Measurements from ENCODE around the gene RNF213. TPM values are rescaled to one million over a fixed set of nuclear protein-coding genes. Genes with fewer than 3 reads are reported as not detected.

RNF213 gene
- polyA plus RNA-seq, 1 of the 3 experiments (the other 2 are of a cell fraction) = 57.5 TPM

- Histone ChIP-seq H3K27me3 (ENCODE audit: insufficient read depth) (no peaks in the 10 kb centered on the region), H3K36me3 (replicated peaks in 1 of 2; ENCODE audit: control insufficient read depth in 1 of 2, insufficient read depth in 2 of 2, low read length in 1 of 2) (peaks cover 62 to 68% of the 10 kb centered on the region in 2 experiments), H3K4me1 (ENCODE audit: control insufficient read depth in 1 of 2, insufficient read depth in 2 of 2, low read depth in 1 of 2, low read length in 1 of 2) (no peaks in the 10 kb centered on the region), H2AFZ (ENCODE audit: low read depth) (no peak overlapping the region), H3K79me2 (ENCODE audit: insufficient read depth) (no peaks in the 10 kb centered on the region), H3K9me2 (no peaks in the 10 kb centered on the region), H3K4me2 (no peak overlapping the region), H3K4me3 (ENCODE audit: low read depth in 2 of 2, low read length in 1 of 2) (no peak overlapping the region), H3K9ac (no peak overlapping the region), H3K9me3 (no peaks in the 10 kb centered on the region), H3K27ac (ENCODE audit: low read depth in 2 of 2, low read length in 1 of 2) (no peak overlapping the region), H4K20me1 (ENCODE audit: insufficient read depth) (no peaks in the 10 kb centered on the region), H3F3A (replicated peaks; ENCODE audit: insufficient read depth) (no peaks in the 10 kb centered on the region)
- 97% methylated on average over 8 of the region's 8 CpGs for WGBS (ENCODE audit: low lambda C conversion rate)
- POLR2A ChIA-PET = no interaction called here
- CTCF ChIA-PET = interaction anchor here (0.9 kb wide), 1 partner anchor 22 kb away, joined by 3 read pairs; no protein-coding TSS in a partner anchor
- no peak for DNase-seq
- TF ChIP-seq MEF2A (IDR thresholded peaks at IDR 0.05; ENCODE audit: borderline replicate concordance, low read depth) (no peak), CHD2 (IDR thresholded peaks at IDR 0.05; ENCODE audit: low read length, partially characterized antibody) (no peak), ZBTB33 (IDR thresholded peaks at IDR 0.05; ENCODE audit: borderline replicate concordance, low read depth) (no peak), GABPA (IDR thresholded peaks at IDR 0.05; ENCODE audit: low read depth) (no peak), EP300 (IDR thresholded peaks at IDR 0.05; ENCODE audit: borderline replicate concordance in 1 of 2, low read depth in 1 of 2, low read length in 1 of 2) (no peak), FOSL2 (IDR thresholded peaks at IDR 0.05; ENCODE audit: borderline replicate concordance, low read depth) (no peak), YY1 (IDR thresholded peaks at IDR 0.05; ENCODE audit: low read depth) (no peak)
These were observed 78.5 kb downstream of the RNF213 start for GRCh38 chr17:80339118-80339517.

DNA sequence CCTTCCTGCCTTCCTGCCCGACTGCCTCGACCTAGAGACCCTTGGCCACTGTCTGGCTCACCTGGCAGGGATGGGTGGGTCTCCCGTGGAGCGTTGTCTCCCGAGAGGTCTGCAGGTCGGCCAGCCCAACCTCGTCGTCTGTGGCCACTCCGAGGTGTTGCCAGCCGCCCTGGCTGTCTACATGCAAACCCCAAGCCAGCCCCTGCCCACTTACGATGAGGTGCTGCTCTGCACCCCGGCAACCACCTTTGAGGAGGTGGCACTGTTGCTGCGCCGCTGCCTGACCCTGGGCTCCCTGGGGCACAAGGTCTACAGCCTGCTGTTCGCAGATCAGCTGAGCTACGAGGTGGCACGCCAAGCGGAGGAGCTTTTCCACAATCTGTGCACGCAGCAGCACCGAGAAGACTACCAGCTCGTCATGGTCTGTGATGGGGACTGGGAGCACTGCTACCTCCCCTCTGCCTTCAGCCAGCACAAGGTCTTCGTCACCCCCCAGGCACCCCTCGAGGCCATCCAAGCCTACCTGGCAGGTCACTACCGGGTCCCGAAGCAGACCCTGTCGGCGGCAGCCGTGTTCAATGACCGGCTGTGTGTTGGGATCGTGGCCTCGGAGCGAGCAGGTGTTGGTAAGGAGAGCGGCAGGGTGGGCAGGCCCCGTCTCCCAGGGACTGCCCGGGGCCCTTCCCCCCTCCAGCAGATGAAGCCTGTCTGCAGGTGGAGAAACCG, 79.2 kb downstream of the RNF213 start:
- TF ChIP-seq REST (IDR thresholded peaks at IDR 0.05; ENCODE audit: low read depth, low read length) (no peak), RFX5 (IDR thresholded peaks at IDR 0.05; ENCODE audit: low read length) (no peak), MAX (IDR thresholded peaks at IDR 0.05; ENCODE audit: low read depth) (no peak), EP300 (IDR thresholded peaks at IDR 0.05; ENCODE audit: borderline replicate concordance in 1 of 2, low read depth in 1 of 2, low read length in 1 of 2) (no peak), MEF2A (IDR thresholded peaks at IDR 0.05; ENCODE audit: borderline replicate concordance, low read depth) (no peak), CHD2 (IDR thresholded peaks at IDR 0.05; ENCODE audit: low read length, partially characterized antibody) (no peak), YY1 (IDR thresholded peaks at IDR 0.05; ENCODE audit: low read depth) (no peak)
- CTCF ChIA-PET = interaction anchor here (0.9 kb wide), 1 partner anchor 21 kb away, joined by 3 read pairs; no protein-coding TSS in a partner anchor
- POLR2A ChIA-PET = no interaction called here

More for the DNA sequence above, 79.2 kb downstream of the RNF213 start:
- Histone ChIP-seq H3K4me3 (ENCODE audit: low read depth in 2 of 2, low read length in 1 of 2) (no peak overlapping the region), H3K27me3 (ENCODE audit: insufficient read depth) (no peaks in the 10 kb centered on the region), H3K36me3 (replicated peaks in 1 of 2; ENCODE audit: control insufficient read depth in 1 of 2, insufficient read depth in 2 of 2, low read length in 1 of 2) (peaks cover 68 to 73% of the 10 kb centered on the region in 2 experiments), H3F3A (replicated peaks; ENCODE audit: insufficient read depth) (no peaks in the 10 kb centered on the region), H3K9ac (no peak overlapping the region), H4K20me1 (ENCODE audit: insufficient read depth) (no peaks in the 10 kb centered on the region), H3K9me2 (no peaks in the 10 kb centered on the region), H3K4me2 (no peak overlapping the region), H3K4me1 (ENCODE audit: control insufficient read depth in 1 of 2, insufficient read depth in 2 of 2, low read depth in 1 of 2, low read length in 1 of 2) (no peaks in the 10 kb centered on the region), H3K79me2 (ENCODE audit: insufficient read depth) (no peaks in the 10 kb centered on the region), H3K27ac (ENCODE audit: low read depth in 2 of 2, low read length in 1 of 2) (no peak overlapping the region), H3K9me3 (no peaks in the 10 kb centered on the region), H2AFZ (ENCODE audit: low read depth) (no peak overlapping the region)
- over 99% methylated on average over 19 of the region's 36 CpGs for whole genome bisulfite sequencing (ENCODE audit: low lambda C conversion rate)
- no peak for DNase-seq

Data from SK-N-SH (cell line).